NCI-H2029 treated with DMSO at 0.1 percent for 48 hours (cell line): ENCODE data around the gene VGF.

Experiments
- DNase-seq: peaks from one replicate; lab custom pipeline; 2025; lab: John Stamatoyannopoulos, UW

Gene VGF

GRCh38 chr7:101185258-101185839 lies 20.0 kb upstream of the VGF start:
- no peak for DNase-seq

GRCh38 chr7:101180130-101180755 lies 14.9 kb upstream of the VGF start, which contains the start of gene NAT16:
Gene NAT16, minus strand, starts transcription at chr7:101180293. Its CDS starts 5,486 bp downstream, at chr7:101174807.
- DNase-seq, result no peak

- no peak for DNase-seq
Observed at GRCh38 chr7:101179713-101180112, 14.3 kb upstream of the VGF start.

- DNase-seq, result no peak
Observed at GRCh38 chr7:101179117-101179516, 13.7 kb upstream of the VGF start.

GRCh38 chr7:101177644-101178043 lies 12.3 kb upstream of the VGF start:
- DNase-seq, result no peak

- DNase-seq, result no peak
Observed at GRCh38 chr7:101175664-101176063, 10.3 kb upstream of the VGF start.

GRCh38 chr7:101174322-101174854 lies 9.0 kb upstream of the VGF start:
- no peak for DNase-seq

- DNase-seq, result peak; percentile 39
Observed at GRCh38 chr7:101173752-101174244, 8.4 kb upstream of the VGF start.

- DNase-seq, result peak; percentile 66
Observed at GRCh38 chr7:101172854-101173751, 7.7 kb upstream of the VGF start.

GRCh38 chr7:101172005-101172853 lies 6.9 kb upstream of the VGF start:
- DNase-seq, result peak; percentile 45

GRCh38 chr7:101171442-101171837 lies 6.1 kb upstream of the VGF start:
- no peak for DNase-seq

GRCh38 chr7:101170617-101171441 lies 5.5 kb upstream of the VGF start:
- no peak for DNase-seq

GRCh38 chr7:101169838-101170551 lies 4.6 kb upstream of the VGF start:
- DNase-seq, result no peak

GRCh38 chr7:101169110-101169837 lies 3.9 kb upstream of the VGF start:
- no peak for DNase-seq

- DNase-seq, result no peak
Observed at GRCh38 chr7:101168412-101169049, 3.2 kb upstream of the VGF start.

GRCh38 chr7:101167645-101168411 lies 2.5 kb upstream of the VGF start:
- DNase-seq, result no peak

GRCh38 chr7:101166909-101167644 lies 1.7 kb upstream of the VGF start:
- no peak for DNase-seq

- no peak for DNase-seq
Observed at GRCh38 chr7:101166648-101166908, 1.2 kb upstream of the VGF start.
